IMR-90 (cell line): Measurements from ENCODE around the gene PTPN13. TPM values are rescaled to one million over a fixed set of nuclear protein-coding genes. Genes with fewer than 3 reads are reported as not detected.

Experiments used
- ATAC-seq: fragments of 200-7000 bp; cut with Tn5 transposase; 2 replicates; pipeline ENCODE4 v1.9.1; 2020; ENCODE audit warnings: low read depth, mild to moderate bottlenecking, moderate library complexity
- BruUV-seq: library from RNA; stranded (reverse); fragments of 400-500 nt; replicated peaks from 2 replicates; lab custom pipeline; 2021; lab: Mats Ljungman, UMichigan
- CTCF ChIA-PET: fragments of 300-600 bp; formaldehyde crosslinking; extraction: SDS; loops from one replicate; lab custom pipeline; 2021; ENCODE audit warnings: antibody characterized with exemption; lab: Yijun Ruan, JAX
- POLR2A ChIA-PET: fragments of 300-600 bp; sonication (Branson Sonifier 250); formaldehyde crosslinking; loops from one replicate; lab custom pipeline; 2022; ENCODE audit warnings: antibody characterized with exemption; ENCODE audit not compliant: unreplicated experiment; lab: Charles Lee
- DNase-seq: peaks from one replicate; pipeline ENCODE4 v3.0.0; 2013
- H2AFZ ChIP-seq: replicated peaks from 2 replicates; pipeline ENCODE3; 2013; ENCODE audit warnings: low read length, mild to moderate bottlenecking; ENCODE audit not compliant: poor library complexity
- H2AK5ac ChIP-seq: 2 replicates; pipeline ENCODE4 v1.6.1; 2013; ENCODE audit warnings: low read depth, low read length, inconsistent platforms
- H2AK9ac ChIP-seq: replicated peaks from 2 replicates; pipeline ENCODE3; 2013; ENCODE audit warnings: mild to moderate bottlenecking, low read depth, low read length, moderate library complexity; ENCODE audit not compliant: poor library complexity
- H2BK120ac ChIP-seq: 2 replicates; pipeline ENCODE4 v1.6.1; 2013; ENCODE audit warnings: low read depth, low read length, inconsistent platforms
- H2BK15ac ChIP-seq: 3 replicates; pipeline ENCODE4 v1.6.1; 2013; ENCODE audit warnings: low read depth, low read length, inconsistent platforms
- H2BK20ac ChIP-seq: 2 replicates; pipeline ENCODE4 v1.6.1; 2013; ENCODE audit warnings: low read depth, mild to moderate bottlenecking, inconsistent platforms, low read length, moderate library complexity
- H2BK5ac ChIP-seq: 2 replicates; pipeline ENCODE4 v1.6.1; 2013; ENCODE audit warnings: mild to moderate bottlenecking, low read depth, low read length, inconsistent platforms; ENCODE audit not compliant: poor library complexity, severe bottlenecking
- H3K14ac ChIP-seq: replicated peaks from 2 replicates; pipeline ENCODE4 v1.6.1; 2013; ENCODE audit warnings: low read depth, low read length, inconsistent platforms
- H3K18ac ChIP-seq: 2 replicates; pipeline ENCODE4 v1.6.1; 2013; ENCODE audit warnings: low read depth, low read length, control low read depth
- H3K23ac ChIP-seq: 2 replicates; pipeline ENCODE4 v1.6.1; 2013; ENCODE audit warnings: low read depth, low read length, inconsistent platforms
- H3K27ac ChIP-seq: 2 replicates; pipeline ENCODE4 v1.5.1; 2013; ENCODE audit warnings: mild to moderate bottlenecking, control low read depth, low read length; ENCODE audit not compliant: insufficient read depth
- H3K27me3 ChIP-seq: 2 replicates; pipeline ENCODE4 v1.6.1; 2013; ENCODE audit warnings: low read length; ENCODE audit not compliant: control insufficient read depth, insufficient read depth
- H3K36me3 ChIP-seq: 2 replicates; pipeline ENCODE4 v1.6.1; 2013; ENCODE audit warnings: low read length, mixed read lengths; ENCODE audit not compliant: control insufficient read depth, insufficient read depth
- H3K4ac ChIP-seq: 2 replicates; pipeline ENCODE4 v1.6.1; 2013; ENCODE audit warnings: low read depth, low read length, inconsistent platforms
- H3K4me1 ChIP-seq: 2 replicates; pipeline ENCODE4 v1.6.1; 2013; ENCODE audit warnings: low read length, mixed read lengths; ENCODE audit not compliant: control insufficient read depth, insufficient read depth
- H3K4me2 ChIP-seq: 2 replicates; pipeline ENCODE4 v1.6.1; 2013; ENCODE audit warnings: low read depth, mild to moderate bottlenecking, control low read depth, low read length, moderate library complexity
- H3K4me3 ChIP-seq: 2 replicates; pipeline ENCODE4 v1.5.1; 2013; ENCODE audit warnings: low read depth, mild to moderate bottlenecking, control low read depth, low read length, moderate library complexity; ENCODE audit not compliant: insufficient read depth
- H3K56ac ChIP-seq: 2 replicates; pipeline ENCODE4 v1.6.1; 2013; ENCODE audit warnings: low read length, inconsistent platforms; ENCODE audit not compliant: insufficient read depth; ENCODE audit errors: extremely low read depth
- H3K79me1 ChIP-seq, 2 experiments: 2 replicates each; pipeline ENCODE4 v1.6.1; 2013; ENCODE audit warnings: low read length in 2 of 2, inconsistent platforms in 1 of 2, low read depth in 1 of 2
- H3K9ac ChIP-seq: 2 replicates; pipeline ENCODE4 v1.6.1; 2013; ENCODE audit warnings: low read depth, low read length, control low read depth
- H3K9me1 ChIP-seq: 2 replicates; pipeline ENCODE4 v1.6.1; 2013; ENCODE audit warnings: low read length, inconsistent platforms; ENCODE audit not compliant: insufficient read depth
- H3K9me3 ChIP-seq: 2 replicates; pipeline ENCODE4 v1.6.1; 2013; ENCODE audit warnings: low read length; ENCODE audit not compliant: control insufficient read depth, insufficient read depth
- H4K20me1 ChIP-seq: 2 replicates; pipeline ENCODE4 v1.6.1; 2013; ENCODE audit warnings: low read length, inconsistent platforms; ENCODE audit not compliant: insufficient read depth
- H4K5ac ChIP-seq: 2 replicates; pipeline ENCODE4 v1.6.1; 2013; ENCODE audit warnings: mild to moderate bottlenecking, low read depth, low read length, control low read depth
- H4K8ac ChIP-seq, 2 experiments: 2 replicates each; pipeline ENCODE4 v1.6.1; 2013; ENCODE audit warnings: low read depth in 2 of 2, low read length in 2 of 2, control low read depth in 1 of 2, inconsistent platforms in 1 of 2
- H4K91ac ChIP-seq: 2 replicates; pipeline ENCODE4 v1.6.1; 2013; ENCODE audit warnings: low read depth, low read length, inconsistent platforms; ENCODE audit not compliant: insufficient read depth
- BHLHE40 ChIP-seq: fragments of 150-350 bp; IDR thresholded peaks from 2 replicates; pipeline ENCODE4 v1.6.1; 2016; ENCODE audit warnings: mild to moderate bottlenecking, low read depth, low read length
- CEBPB ChIP-seq: IDR thresholded peaks from 2 replicates; pipeline ENCODE4 v1.6.1; 2012; ENCODE audit warnings: low read depth, low read length, improper control_type of control experiment
- CTCF ChIP-seq: conservative IDR thresholded peaks from 2 replicates; pipeline ENCODE4 v1.5.1; 2012; ENCODE audit warnings: mild to moderate bottlenecking, low read depth, low read length, improper control_type of control experiment
- ELK1 ChIP-seq: fragments of 150-350 bp; IDR thresholded peaks from 2 replicates; pipeline ENCODE4 v1.6.1; 2016; ENCODE audit warnings: low read depth, mild to moderate bottlenecking, low read length, moderate library complexity, borderline replicate concordance
- POLR2A ChIP-seq: IDR thresholded peaks from 2 replicates; pipeline ENCODE4 v1.6.1; 2012; ENCODE audit warnings: mild to moderate bottlenecking, low read depth, low read length
- RAD21 ChIP-seq: IDR thresholded peaks from 2 replicates; pipeline ENCODE4 v1.6.1; 2012; ENCODE audit warnings: low read length, improper control_type of control experiment
- RFX5 ChIP-seq: IDR thresholded peaks from 2 replicates; pipeline ENCODE4 v1.8.0; 2012; ENCODE audit warnings: low read depth, mild to moderate bottlenecking, low read length, moderate library complexity
- SMC3 ChIP-seq: fragments of 150-350 bp; IDR thresholded peaks from 2 replicates; pipeline ENCODE4 v1.6.1; 2016; ENCODE audit warnings: low read depth, mild to moderate bottlenecking, antibody characterized with exemption, low read length, moderate library complexity
- USF2 ChIP-seq: fragments of 150-350 bp; IDR thresholded peaks from 2 replicates; pipeline ENCODE4 v1.6.1; 2017; ENCODE audit warnings: mild to moderate bottlenecking, antibody characterized with exemption, low read length, low read depth
- WGBS, 2 experiments: methylation state at CpG; one replicate each; pipeline versions ENCODE4 v1.1.5 to v1.1.7; 2013; ENCODE audit warnings: missing lambda C conversion rate in 2 of 2; ENCODE audit not compliant: insufficient read length in 1 of 2; ENCODE audit errors: extremely low coverage in 2 of 2; 5-methylcytosine and 5-hydroxymethylcytosine counted together
- dilution Hi-C: fragments of 300-500 bp; cut with HindIII; formaldehyde crosslinking; loops from one replicate; pipeline ENCODE4 v1.14.3; 2018; ENCODE audit warnings: low sequenced_read_pairs; ENCODE audit not compliant: unreplicated experiment
- in situ Hi-C: fragments of 300-500 bp; cut with MboI; formaldehyde crosslinking; loops from 3 replicates; pipeline ENCODE4 v1.14.3; 2019; ENCODE audit warnings: low sequenced_read_pairs, inconsistent platforms, mixed read lengths
- intact Hi-C: fragments of 100-400 bp; cut with micrococcal nuclease; formaldehyde crosslinking; loops from 2 replicates; pipeline ENCODE4 v1.10.0; 2022
- polyA plus RNA-seq, 3 experiments: library from polyadenylated mRNA; depleted of rRNA; stranded (reverse); fragments of >200 nt; gene quantifications; 2 replicates each; pipeline ENCODE4 v1.2.3, GENCODE V29; 2012; ENCODE audit warnings: low replicate concordance in 1 of 3
- total RNA-seq: library from RNA; depleted of rRNA; stranded (reverse); fragments of >200 nt; gene quantifications from 2 replicates; pipeline ENCODE4 v1.2.3, GENCODE V29; 2012

PTPN13 gene
- total and polyA plus RNA-seq, 2 of the 4 experiments (the other 2 are of a cell fraction): 7.7 to 29.0 TPM

- H3K27me3 ChIP-seq: no peaks in the 10 kb centered on the region
- no peaks in the 10 kb centered on the region for H3K36me3 ChIP-seq
- no peaks in the 10 kb centered on the region for H3K9me3 ChIP-seq
- intact Hi-C loops: no loop called here
- peak; percentile 32; the same call in 1 of the 2 replicates for ATAC-seq
- no peaks in the 10 kb centered on the region for H3K9me1 ChIP-seq
- TF ChIP-seq BHLHE40: no peak
- no peak for TF ChIP-seq CEBPB
- TF ChIP-seq CTCF: no peak
- TF ChIP-seq USF2: no peak
- no peak for TF ChIP-seq ELK1
- no peak for TF ChIP-seq SMC3
- TF ChIP-seq RAD21: no peak
- no peak for TF ChIP-seq POLR2A
- TF ChIP-seq RFX5: no peak
- H4K8ac ChIP-seq: no peak overlapping the region
- in situ Hi-C loops: no loop called here
- ChIA-PET POLR2A (no interaction called here), CTCF (no interaction called here)
- no peak overlapping the region for H2BK15ac ChIP-seq
- no peak overlapping the region for H4K91ac ChIP-seq
- no peak overlapping the region for H3K4me3 ChIP-seq
- BruUV-seq: no TSS peak
- no peaks in the 10 kb centered on the region for H3K4me1 ChIP-seq
- H4K5ac ChIP-seq: no peak overlapping the region
- no peak overlapping the region for H2AK5ac ChIP-seq
- no peaks in the 10 kb centered on the region for H4K20me1 ChIP-seq
- no peak overlapping the region for H3K23ac ChIP-seq
- no peaks in the 10 kb centered on the region for H3K79me1 ChIP-seq
- H2BK20ac ChIP-seq: no peak overlapping the region
- no peak overlapping the region for H3K56ac ChIP-seq
- DNase-seq: peak; percentile 30
- no peak overlapping the region for H2AFZ ChIP-seq
- no peak overlapping the region for H2BK120ac ChIP-seq
- no peak overlapping the region for H3K14ac ChIP-seq
- H2BK5ac ChIP-seq: no peak overlapping the region
- dilution Hi-C loops: no loop called here
- H2AK9ac ChIP-seq: no peak overlapping the region
- no peak overlapping the region for H3K9ac ChIP-seq
- no peak overlapping the region for H3K27ac ChIP-seq
- no peak overlapping the region for H3K4me2 ChIP-seq
- WGBS, 2 experiments: no CpG with 5 or more reads among the region's 2 CpGs
- H3K18ac ChIP-seq: no peak overlapping the region
- no peak overlapping the region for H3K4ac ChIP-seq
Measured at GRCh38 chr4:86563416-86563815, 30.7 kb upstream of the PTPN13 start.
